HG03097 (cell line): ENCODE results near the gene PSTPIP2.
"Not testable (repeated sequence)": the region's sequence is repeated elsewhere in the genome, so short reads cannot be mapped to it uniquely, and the experiment has no call there.

Experiments used
- ATAC-seq: cut with Tn5 transposase; IDR thresholded peaks from one replicate; pipeline ENCODE4 v1.9.1; 2021; ENCODE audit not compliant: unreplicated experiment, low FRiP score

The PSTPIP2 gene

GRCh38 chr18:46070815-46071652 is 1.0 kb downstream of the PSTPIP2 start:
- no peak for ATAC-seq

- no peak for ATAC-seq
Measured at GRCh38 chr18:46070232-46070631, 1.8 kb downstream of the PSTPIP2 start.

GRCh38 chr18:46069524-46069923 is 2.5 kb downstream of the PSTPIP2 start:
- no peak for ATAC-seq

GRCh38 chr18:46068763-46069162 is 3.3 kb downstream of the PSTPIP2 start:
- no peak for ATAC-seq

GRCh38 chr18:46067438-46068007 is 4.5 kb downstream of the PSTPIP2 start:
- ATAC-seq, result no peak

- ATAC-seq, result no peak
Measured at GRCh38 chr18:46062781-46063180, 9.3 kb downstream of the PSTPIP2 start.

- no peak for ATAC-seq
Measured at GRCh38 chr18:46061796-46062195, 10.3 kb downstream of the PSTPIP2 start.

- ATAC-seq, result no peak
Measured at GRCh38 chr18:46061387-46061786, 10.7 kb downstream of the PSTPIP2 start.

- no peak for ATAC-seq
Measured at GRCh38 chr18:46060359-46060841, 11.7 kb downstream of the PSTPIP2 start.

GRCh38 chr18:46055838-46056230 is 16.2 kb downstream of the PSTPIP2 start:
- no peak for ATAC-seq

GRCh38 chr18:46054956-46055837 is 16.9 kb downstream of the PSTPIP2 start:
- no peak for ATAC-seq

- ATAC-seq, result no peak
Measured at GRCh38 chr18:46053368-46054095, 18.5 kb downstream of the PSTPIP2 start.

- ATAC-seq, result no peak
Measured at GRCh38 chr18:46051731-46052461, 20.2 kb downstream of the PSTPIP2 start.

- no peak for ATAC-seq
Measured at GRCh38 chr18:46050268-46050667, 21.8 kb downstream of the PSTPIP2 start.

GRCh38 chr18:46048641-46049040 is 23.4 kb downstream of the PSTPIP2 start:
- ATAC-seq, result no peak

GRCh38 chr18:46047369-46047768 is 24.7 kb downstream of the PSTPIP2 start:
- not testable (repeated sequence) for ATAC-seq

GRCh38 chr18:46046688-46047087 is 25.4 kb downstream of the PSTPIP2 start:
- no peak for ATAC-seq

- ATAC-seq, result no peak
Measured at GRCh38 chr18:46046126-46046525, 25.9 kb downstream of the PSTPIP2 start.

GRCh38 chr18:46042571-46043123 is 29.4 kb downstream of the PSTPIP2 start:
- no peak for ATAC-seq

- no peak for ATAC-seq
Measured at GRCh38 chr18:46040747-46041104, 31.3 kb downstream of the PSTPIP2 start.
